Brain microvascular endothelial cell (primary cell): ENCODE measurements around the gene IFNE.

Experiments used
- DNase-seq: peaks from one replicate; pipeline ENCODE4 v3.0.0-alpha.2; 2020
- H3K27ac ChIP-seq: fragments of 250-450 bp; sonication (Bioruptor Pico); 2 replicates; pipeline ENCODE4 v1.5.1; 2020; ENCODE audit warnings: mild to moderate bottlenecking, moderate library complexity
- H3K27me3 ChIP-seq: fragments of 250-450 bp; sonication (Bioruptor Pico); replicated peaks from 2 replicates; pipeline ENCODE4 v1.5.1; 2020; ENCODE audit warnings: mild to moderate bottlenecking
- H3K36me3 ChIP-seq: fragments of 250-450 bp; sonication (Bioruptor Pico); replicated peaks from 2 replicates; pipeline ENCODE4 v1.5.1; 2020; ENCODE audit warnings: mild to moderate bottlenecking
- H3K4me3 ChIP-seq: 2 replicates; pipeline ENCODE4 v1.5.1; 2011; ENCODE audit warnings: low read depth, mild to moderate bottlenecking, control low read depth, low read length, moderate library complexity
- in situ Hi-C: cut with HindIII; loops from 2 replicates; pipeline ENCODE4 v1.10.0; 2017; ENCODE audit warnings: low sequenced_read_pairs, low pct_ligation_motif_present
- TF ChIP-seq, protein P1 (sequence below): IDR thresholded peaks from 2 replicates; pipeline ENCODE4 v1.5.1; 2011; ENCODE audit warnings: low read depth, mild to moderate bottlenecking, moderate library complexity, low read length, control low read depth, inconsistent platforms; ENCODE audit errors: missing control alignments

The IFNE gene, protein sequence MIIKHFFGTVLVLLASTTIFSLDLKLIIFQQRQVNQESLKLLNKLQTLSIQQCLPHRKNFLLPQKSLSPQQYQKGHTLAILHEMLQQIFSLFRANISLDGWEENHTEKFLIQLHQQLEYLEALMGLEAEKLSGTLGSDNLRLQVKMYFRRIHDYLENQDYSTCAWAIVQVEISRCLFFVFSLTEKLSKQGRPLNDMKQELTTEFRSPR

DNA sequence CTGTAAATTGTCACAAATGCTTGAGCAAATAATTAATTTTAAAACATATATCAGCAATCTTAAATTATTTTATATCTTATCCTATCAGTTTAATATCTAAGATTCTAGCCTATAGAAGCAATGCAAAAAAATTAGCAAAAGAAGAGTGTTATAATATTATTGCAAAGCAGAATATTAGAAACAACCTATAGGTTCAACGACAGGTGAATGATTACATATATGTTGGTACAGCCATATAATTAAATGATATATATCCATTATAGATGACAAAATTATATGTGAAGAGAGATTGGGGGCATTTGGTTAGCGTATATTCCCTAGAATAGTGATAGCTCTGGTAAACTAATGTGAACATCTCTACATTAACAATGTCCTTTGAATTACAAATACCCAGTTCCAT, at the start of gene IFNE:
Gene IFNE (minus strand): TSS at position 101 of the 400 bp plus-strand sequence. CDS start 619 bp downstream, outside the sequence.
- TF ChIP-seq, protein P1, sequence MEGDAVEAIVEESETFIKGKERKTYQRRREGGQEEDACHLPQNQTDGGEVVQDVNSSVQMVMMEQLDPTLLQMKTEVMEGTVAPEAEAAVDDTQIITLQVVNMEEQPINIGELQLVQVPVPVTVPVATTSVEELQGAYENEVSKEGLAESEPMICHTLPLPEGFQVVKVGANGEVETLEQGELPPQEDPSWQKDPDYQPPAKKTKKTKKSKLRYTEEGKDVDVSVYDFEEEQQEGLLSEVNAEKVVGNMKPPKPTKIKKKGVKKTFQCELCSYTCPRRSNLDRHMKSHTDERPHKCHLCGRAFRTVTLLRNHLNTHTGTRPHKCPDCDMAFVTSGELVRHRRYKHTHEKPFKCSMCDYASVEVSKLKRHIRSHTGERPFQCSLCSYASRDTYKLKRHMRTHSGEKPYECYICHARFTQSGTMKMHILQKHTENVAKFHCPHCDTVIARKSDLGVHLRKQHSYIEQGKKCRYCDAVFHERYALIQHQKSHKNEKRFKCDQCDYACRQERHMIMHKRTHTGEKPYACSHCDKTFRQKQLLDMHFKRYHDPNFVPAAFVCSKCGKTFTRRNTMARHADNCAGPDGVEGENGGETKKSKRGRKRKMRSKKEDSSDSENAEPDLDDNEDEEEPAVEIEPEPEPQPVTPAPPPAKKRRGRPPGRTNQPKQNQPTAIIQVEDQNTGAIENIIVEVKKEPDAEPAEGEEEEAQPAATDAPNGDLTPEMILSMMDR: no peak
- Histone ChIP-seq H3K4me3 (no peak within 1 kb of the TSS), H3K27me3 (no peaks in the 10 kb centered on the region), H3K36me3 (no peaks in the 10 kb centered on the region), H3K27ac (no peak within 1 kb of the TSS)
- DNase-seq: no peak
- in situ Hi-C loops: no loop called here

DNA sequence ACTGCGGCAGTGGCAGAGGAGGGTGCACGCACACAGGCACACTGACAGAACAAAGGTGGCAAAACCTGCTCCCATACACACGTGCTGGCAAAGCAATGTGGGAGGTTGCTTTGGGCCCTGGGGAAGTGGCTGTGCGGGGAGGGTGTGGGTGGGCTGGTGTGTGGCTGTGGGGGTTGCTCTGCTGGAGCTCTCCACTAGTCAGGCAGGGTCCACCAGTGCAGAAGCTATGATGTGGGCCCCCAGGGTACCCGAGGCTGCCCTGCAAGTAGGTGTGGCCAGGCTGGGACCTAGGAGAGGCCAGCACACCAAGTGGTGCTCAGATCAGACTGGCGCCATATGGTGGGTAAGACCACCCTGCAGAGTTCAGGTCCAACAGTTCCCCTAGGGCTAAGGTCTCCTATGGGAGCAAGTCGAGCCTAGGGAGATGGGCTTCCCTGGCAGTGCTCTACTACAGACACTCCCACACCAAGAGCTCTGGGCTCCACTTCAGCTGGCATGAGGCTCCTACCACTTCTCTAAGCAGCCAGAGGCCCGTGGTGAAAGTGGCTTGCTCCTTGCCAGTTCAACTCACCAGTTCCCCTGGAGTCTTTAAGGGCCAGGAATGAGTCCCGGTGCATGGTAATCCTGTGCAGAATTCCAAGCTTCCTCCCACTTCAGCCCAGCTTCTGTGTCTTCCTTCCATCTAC, 46.2 kb upstream of the IFNE start:
- Histone ChIP-seq H3K27me3 (no peaks in the 10 kb centered on the region), H3K36me3 (no peaks in the 10 kb centered on the region), H3K4me3 (no peak overlapping the region), H3K27ac (no peak overlapping the region)
- no peak for DNase-seq
- in situ Hi-C loops: no loop called here
- TF ChIP-seq, protein P1: no peak

DNA sequence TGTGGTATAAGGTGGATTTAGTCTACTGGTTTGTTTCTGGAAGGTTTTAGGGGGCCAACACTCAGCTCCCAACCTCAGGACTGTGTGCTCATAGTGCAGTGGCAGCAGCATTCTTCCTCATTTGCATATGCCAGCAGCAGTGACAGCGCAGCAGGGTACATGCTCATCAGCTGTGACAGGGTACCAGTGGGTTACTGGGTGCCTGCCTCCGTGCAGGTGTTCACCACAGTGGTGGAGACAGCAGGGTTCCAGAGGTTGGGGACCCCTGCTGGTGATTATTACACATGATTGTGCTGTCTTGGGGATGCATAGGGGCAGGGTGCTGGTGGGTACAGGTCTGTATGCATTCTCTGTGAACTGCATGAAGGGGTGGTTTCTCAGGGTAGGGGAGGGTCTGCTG, 45.5 kb upstream of the IFNE start:
- in situ Hi-C loops: no loop called here
- no peak for DNase-seq
- Histone ChIP-seq H3K36me3 (no peaks in the 10 kb centered on the region), H3K27ac (no peak overlapping the region), H3K27me3 (no peaks in the 10 kb centered on the region), H3K4me3 (no peak overlapping the region)
- TF ChIP-seq, protein P1: peak; percentile 15

DNA sequence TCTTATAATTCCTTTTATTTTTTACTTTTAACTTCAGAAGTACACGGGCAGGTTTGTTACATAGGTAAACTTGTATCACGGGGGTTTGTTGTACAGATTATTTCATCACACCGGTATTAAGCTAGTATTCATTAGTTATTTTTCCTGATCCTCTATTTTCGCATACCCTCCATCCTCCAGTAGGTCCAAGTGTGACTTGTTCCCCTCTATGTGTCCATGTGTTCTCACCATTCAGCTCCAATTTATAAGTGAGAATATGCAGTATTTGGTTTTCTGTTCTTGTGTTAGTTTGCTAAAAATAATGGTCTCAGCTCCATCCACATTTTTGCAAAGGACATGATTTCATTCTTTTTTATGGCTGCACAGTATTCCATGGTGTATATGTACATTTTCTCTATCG, 43.1 kb upstream of the IFNE start:
- TF ChIP-seq, protein P1: no peak
- DNase-seq: no peak
- in situ Hi-C loops: no loop called here
- no peaks in the 10 kb centered on the region for H3K27me3 ChIP-seq
- no peak overlapping the region for H3K4me3 ChIP-seq
- H3K36me3 ChIP-seq: no peaks in the 10 kb centered on the region
- H3K27ac ChIP-seq: no peak overlapping the region

DNA sequence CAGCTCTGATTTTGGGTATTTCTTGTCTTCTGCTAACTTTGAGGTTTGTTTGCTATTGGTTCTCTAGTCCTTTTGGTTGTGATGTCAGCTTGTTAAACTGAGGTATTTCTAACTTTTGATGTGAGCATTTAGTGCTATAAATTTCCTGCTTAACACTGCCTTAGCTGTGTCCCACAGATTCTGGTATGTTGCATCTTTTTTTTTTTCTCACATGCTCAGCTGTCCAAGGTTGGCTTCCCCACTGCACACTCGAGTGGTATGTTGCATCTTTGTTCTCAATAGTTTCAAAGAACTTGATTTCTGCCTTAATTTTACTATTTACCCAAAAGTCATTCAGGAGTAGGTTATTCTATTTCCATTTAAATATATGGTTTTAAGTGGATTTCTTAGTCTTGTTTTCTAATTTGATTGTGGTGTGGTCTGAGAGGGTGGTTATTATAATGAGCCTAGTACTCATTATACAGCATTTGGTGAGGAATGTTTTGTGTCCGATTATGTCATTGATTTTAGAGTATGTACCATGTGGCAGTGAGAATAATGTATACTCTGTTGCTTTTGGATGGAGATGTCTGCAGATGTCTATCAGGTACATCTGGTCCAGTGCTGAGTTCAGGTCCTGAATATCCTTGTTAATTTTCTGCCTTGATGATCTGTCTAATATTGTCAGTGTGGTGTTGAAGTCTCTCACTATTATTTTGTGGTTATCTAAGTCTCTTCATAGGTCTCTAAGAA, 42.2 kb upstream of the IFNE start:
- Histone ChIP-seq H3K36me3 (no peaks in the 10 kb centered on the region), H3K27ac (no peak overlapping the region), H3K4me3 (no peak overlapping the region), H3K27me3 (no peaks in the 10 kb centered on the region)
- TF ChIP-seq, protein P1: no peak
- in situ Hi-C loops: no loop called here
- no peak for DNase-seq
